ENCODE measurements around the gene FUT3. TPM values are rescaled to one million over a fixed set of nuclear protein-coding genes. Genes with fewer than 3 reads are reported as not detected.

The FUT3 gene
- total RNA-seq, 1 experiment from 2014 or later, result 0.48 TPM

DNA sequence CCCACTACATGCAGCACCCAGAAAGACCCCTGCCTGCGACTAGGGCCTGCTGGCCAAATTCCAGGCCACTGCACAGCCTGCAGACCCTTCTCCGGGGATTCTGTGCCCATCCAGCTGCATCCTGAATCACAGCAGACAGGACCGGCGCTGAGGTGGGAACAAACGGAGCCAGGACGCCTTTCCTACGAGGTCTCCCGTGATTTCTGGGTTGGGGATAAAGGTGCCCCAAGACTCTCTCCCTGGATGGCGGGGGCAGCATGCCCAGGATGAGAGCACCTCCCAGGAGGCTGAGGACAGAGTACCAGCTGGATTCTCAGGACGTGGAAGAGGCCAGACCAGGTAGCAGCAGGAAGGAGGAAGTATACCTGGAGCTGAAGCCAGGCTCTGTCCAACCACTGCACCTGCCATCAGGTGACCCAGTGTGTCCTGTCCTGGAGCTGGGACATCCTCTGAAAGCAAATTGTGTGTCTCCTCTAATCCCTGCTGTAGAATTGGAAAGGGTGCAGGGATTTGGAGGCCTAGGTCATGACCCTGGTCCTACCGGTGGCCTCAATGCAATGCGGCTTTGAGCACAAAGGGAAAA lies 22.5 kb upstream of the FUT3 start:
- Mint-ChIP-seq H3K27ac (no peak overlapping the region), H3K36me3 (no peaks in the 10 kb centered on the region), H3K27me3 (ENCODE audit: low read depth) (no peaks in the 10 kb centered on the region; the same call in 1 of the 2 replicates), H3K4me1 (no peaks in the 10 kb centered on the region), H3K4me3 (no peak overlapping the region), H3K9me3 (no peaks in the 10 kb centered on the region)
- ChIA-PET POLR2A (no interaction called here), CTCF (interaction anchor here (1.7 kb wide), 1 partner anchor 70 kb away, joined by 8 read pairs; no protein-coding TSS in a partner anchor)
- DNase-seq (ENCODE audit: low spot score), result no peak
- no peak for TF ChIP-seq HMGA2 (CRISPR knock-in tag; IDR thresholded peaks at IDR 0.05)
- no peak for ATAC-seq

DNA sequence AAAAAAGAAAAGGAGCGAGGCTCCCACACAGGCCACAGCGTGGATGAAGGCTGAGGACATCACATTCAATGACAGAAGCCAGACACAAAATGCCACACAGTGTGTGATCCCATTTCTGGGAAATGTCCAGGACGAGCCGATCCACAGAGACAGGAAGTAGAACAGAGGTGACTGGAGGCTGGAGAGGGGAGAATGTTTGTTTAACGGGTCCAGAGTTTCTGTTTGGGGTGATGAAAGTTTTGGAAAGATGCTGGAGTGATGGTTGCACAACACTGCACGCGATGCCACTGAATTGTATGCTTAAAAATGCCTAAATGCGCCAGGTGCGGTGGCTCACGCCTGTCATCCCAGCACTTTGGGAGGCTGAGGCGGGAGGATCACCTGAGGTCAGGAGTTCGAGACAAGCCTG lies 19.7 kb upstream of the FUT3 start:
- no peaks in the 10 kb centered on the region for H3K36me3 Mint-ChIP-seq
- peaks cover 2% of the 10 kb centered on the region; the same call in 1 of the 2 replicates for H3K27me3 Mint-ChIP-seq (ENCODE audit: low read depth)
- ChIA-PET POLR2A (no interaction called here), CTCF (no interaction called here)
- DNase-seq (ENCODE audit: low spot score) (no peak), ATAC-seq (no peak)
- TF ChIP-seq, protein P1, sequence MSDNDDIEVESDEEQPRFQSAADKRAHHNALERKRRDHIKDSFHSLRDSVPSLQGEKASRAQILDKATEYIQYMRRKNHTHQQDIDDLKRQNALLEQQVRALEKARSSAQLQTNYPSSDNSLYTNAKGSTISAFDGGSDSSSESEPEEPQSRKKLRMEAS (CRISPR knock-in tag; IDR thresholded peaks at IDR 0.05), result no peak
- peak; percentile 99 for TF ChIP-seq GABPB1 (CRISPR knock-in tag; IDR thresholded peaks at IDR 0.05)
- no peak overlapping the region for H3K4me3 Mint-ChIP-seq
- no peaks in the 10 kb centered on the region for H3K9me3 Mint-ChIP-seq
- H3K4me1 Mint-ChIP-seq, result no peaks in the 10 kb centered on the region
- H3K27ac Mint-ChIP-seq, result no peak overlapping the region

DNA sequence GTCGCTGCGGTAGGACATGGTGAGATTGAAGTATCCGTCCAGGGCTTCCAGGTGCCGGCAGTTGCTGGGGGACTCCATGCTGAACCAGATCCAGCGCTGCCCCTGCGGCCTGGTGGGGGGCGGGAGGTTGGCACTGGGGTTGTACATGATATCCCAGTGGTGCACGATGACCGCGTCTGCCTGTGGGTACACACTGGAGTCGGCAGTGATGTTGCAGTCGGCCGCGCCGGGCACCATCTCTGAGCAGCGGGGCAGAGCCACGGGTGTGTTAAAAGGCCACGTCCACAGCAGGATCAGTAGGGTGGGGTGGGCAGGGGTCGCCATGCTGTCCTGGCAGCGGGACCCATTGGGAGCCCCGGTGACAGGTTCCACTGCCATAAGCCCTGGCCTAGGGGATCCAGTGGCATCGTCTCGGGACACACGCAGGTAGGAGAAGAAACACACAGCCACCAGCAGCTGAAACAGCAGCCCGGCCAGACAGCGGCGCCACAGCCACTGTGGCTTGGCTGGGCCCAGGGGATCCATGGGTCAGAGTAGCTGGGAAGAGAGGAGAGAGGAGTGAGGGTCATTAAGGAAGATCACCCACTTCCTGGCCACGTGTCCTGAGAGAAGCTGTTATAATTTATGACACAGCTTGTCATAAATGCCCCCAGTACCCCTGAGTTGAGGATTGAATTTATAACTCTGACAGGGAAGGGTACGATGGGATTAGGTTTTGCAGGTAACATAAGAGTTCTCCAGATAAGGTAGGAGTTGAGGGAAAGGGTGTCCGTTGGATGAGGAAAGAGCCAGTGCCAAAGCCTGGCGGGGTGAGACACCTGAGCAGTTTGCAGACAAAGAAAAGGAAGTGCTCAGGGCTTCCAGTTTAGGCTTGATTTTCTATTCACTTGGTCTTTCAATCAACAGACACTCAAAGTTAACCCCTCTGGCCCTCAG lies 16.2 kb upstream of the FUT3 start:
- ChIA-PET POLR2A (no interaction called here), CTCF (no interaction called here)
- H3K36me3 Mint-ChIP-seq, result no peaks in the 10 kb centered on the region
- H3K27me3 Mint-ChIP-seq (ENCODE audit: low read depth), result peaks cover 2% of the 10 kb centered on the region; the same call in 1 of the 2 replicates
- ATAC-seq (no peak), DNase-seq (ENCODE audit: low spot score) (no peak)
- no peak overlapping the region for H3K4me3 Mint-ChIP-seq
- H3K27ac Mint-ChIP-seq, result no peak overlapping the region
- TF ChIP-seq, protein P2, sequence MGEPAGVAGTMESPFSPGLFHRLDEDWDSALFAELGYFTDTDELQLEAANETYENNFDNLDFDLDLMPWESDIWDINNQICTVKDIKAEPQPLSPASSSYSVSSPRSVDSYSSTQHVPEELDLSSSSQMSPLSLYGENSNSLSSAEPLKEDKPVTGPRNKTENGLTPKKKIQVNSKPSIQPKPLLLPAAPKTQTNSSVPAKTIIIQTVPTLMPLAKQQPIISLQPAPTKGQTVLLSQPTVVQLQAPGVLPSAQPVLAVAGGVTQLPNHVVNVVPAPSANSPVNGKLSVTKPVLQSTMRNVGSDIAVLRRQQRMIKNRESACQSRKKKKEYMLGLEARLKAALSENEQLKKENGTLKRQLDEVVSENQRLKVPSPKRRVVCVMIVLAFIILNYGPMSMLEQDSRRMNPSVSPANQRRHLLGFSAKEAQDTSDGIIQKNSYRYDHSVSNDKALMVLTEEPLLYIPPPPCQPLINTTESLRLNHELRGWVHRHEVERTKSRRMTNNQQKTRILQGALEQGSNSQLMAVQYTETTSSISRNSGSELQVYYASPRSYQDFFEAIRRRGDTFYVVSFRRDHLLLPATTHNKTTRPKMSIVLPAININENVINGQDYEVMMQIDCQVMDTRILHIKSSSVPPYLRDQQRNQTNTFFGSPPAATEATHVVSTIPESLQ (CRISPR knock-in tag; IDR thresholded peaks at IDR 0.05), result no peak
- TF ChIP-seq, protein P3, sequence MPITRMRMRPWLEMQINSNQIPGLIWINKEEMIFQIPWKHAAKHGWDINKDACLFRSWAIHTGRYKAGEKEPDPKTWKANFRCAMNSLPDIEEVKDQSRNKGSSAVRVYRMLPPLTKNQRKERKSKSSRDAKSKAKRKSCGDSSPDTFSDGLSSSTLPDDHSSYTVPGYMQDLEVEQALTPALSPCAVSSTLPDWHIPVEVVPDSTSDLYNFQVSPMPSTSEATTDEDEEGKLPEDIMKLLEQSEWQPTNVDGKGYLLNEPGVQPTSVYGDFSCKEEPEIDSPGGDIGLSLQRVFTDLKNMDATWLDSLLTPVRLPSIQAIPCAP (CRISPR knock-in tag; IDR thresholded peaks at IDR 0.05), result no peak
- no peak for TF ChIP-seq TEAD1 (CRISPR knock-in tag; IDR thresholded peaks at IDR 0.05)
- TF ChIP-seq NFATC4 (CRISPR knock-in tag; IDR thresholded peaks at IDR 0.05), result no peak
- TF ChIP-seq SOX15 (CRISPR knock-in tag; IDR thresholded peaks at IDR 0.05), result no peak
- no peak for TF ChIP-seq FOXP1 (CRISPR knock-in tag; IDR thresholded peaks at IDR 0.05; ENCODE audit: borderline replicate concordance)
- TF ChIP-seq ZNF423 (CRISPR knock-in tag; IDR thresholded peaks at IDR 0.05), result no peak
- TF ChIP-seq, protein P4, sequence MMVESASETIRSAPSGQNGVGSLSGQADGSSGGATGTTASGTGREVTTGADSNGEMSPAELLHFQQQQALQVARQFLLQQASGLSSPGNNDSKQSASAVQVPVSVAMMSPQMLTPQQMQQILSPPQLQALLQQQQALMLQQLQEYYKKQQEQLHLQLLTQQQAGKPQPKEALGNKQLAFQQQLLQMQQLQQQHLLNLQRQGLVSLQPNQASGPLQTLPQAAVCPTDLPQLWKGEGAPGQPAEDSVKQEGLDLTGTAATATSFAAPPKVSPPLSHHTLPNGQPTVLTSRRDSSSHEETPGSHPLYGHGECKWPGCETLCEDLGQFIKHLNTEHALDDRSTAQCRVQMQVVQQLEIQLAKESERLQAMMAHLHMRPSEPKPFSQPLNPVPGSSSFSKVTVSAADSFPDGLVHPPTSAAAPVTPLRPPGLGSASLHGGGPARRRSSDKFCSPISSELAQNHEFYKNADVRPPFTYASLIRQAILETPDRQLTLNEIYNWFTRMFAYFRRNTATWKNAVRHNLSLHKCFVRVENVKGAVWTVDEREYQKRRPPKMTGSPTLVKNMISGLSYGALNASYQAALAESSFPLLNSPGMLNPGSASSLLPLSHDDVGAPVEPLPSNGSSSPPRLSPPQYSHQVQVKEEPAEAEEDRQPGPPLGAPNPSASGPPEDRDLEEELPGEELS (CRISPR knock-in tag; IDR thresholded peaks at IDR 0.05), result no peak
- TF ChIP-seq ZNF317 (CRISPR knock-in tag; IDR thresholded peaks at IDR 0.05; ENCODE audit: borderline replicate concordance, low read depth), result no peak
- H3K4me1 Mint-ChIP-seq, result no peaks in the 10 kb centered on the region
- no peaks in the 10 kb centered on the region for H3K9me3 Mint-ChIP-seq

DNA sequence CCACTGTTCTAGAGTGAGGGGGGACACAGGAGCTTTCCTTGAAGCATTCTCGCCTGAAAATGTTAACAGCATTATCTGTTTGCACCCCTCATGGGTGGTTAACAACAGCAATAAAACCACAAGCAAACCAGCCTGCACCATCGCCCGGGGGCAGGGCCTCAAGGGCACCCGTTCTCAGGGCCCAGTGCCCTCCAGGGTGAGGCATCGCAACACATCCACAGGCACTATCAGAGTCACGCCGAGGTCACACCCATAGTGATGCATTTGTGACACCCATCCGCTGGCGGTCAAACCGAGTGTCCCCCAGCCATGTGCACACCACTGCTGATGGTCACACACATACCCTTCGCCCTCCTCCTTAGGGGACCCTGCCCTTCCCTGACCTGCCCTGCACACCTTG lies 14.5 kb upstream of the FUT3 start:
- DNase-seq (ENCODE audit: low spot score) (no peak), ATAC-seq (no peak)
- Mint-ChIP-seq H3K4me1 (no peaks in the 10 kb centered on the region), H3K27me3 (ENCODE audit: low read depth) (peaks cover 9% of the 10 kb centered on the region), H3K27ac (no peak overlapping the region), H3K9me3 (no peaks in the 10 kb centered on the region), H3K36me3 (no peaks in the 10 kb centered on the region), H3K4me3 (no peak overlapping the region)
- no peak for TF ChIP-seq MYBL2 (CRISPR knock-in tag; IDR thresholded peaks at IDR 0.05)
- ChIA-PET CTCF (interaction anchor here (0.6 to 0.7 kb wide), 2 partner anchors 38 to 62 kb away, joined by 3 to 5 read pairs; no protein-coding TSS in a partner anchor), POLR2A (no interaction called here)

Measured in WTC11 (cell line).